Epithelial cell of proximal tubule (primary cell): ENCODE measurements around the gene USP16. TPM values are rescaled to one million over a fixed set of nuclear protein-coding genes. Genes with fewer than 3 reads are reported as not detected.

ENCODE experiments used
- DNase-seq: peaks from one replicate; pipeline ENCODE4 v3.0.0-alpha.2; 2011; ENCODE audit warnings: low read depth
- H3K4me3 ChIP-seq: 2 replicates; pipeline ENCODE4 v1.5.1; 2011; ENCODE audit warnings: low read depth, mild to moderate bottlenecking, low read length
- total RNA-seq: library from RNA; depleted of rRNA; stranded (reverse); fragments of >200 nt; gene quantifications from 2 replicates; pipeline ENCODE4 v1.2.3, GENCODE V29; 2015
- TF ChIP-seq, protein P1 (sequence below): conservative IDR thresholded peaks from 2 replicates; pipeline ENCODE4 v1.5.1; 2012; ENCODE audit warnings: low read depth, mild to moderate bottlenecking, low read length

The USP16 gene
- total RNA-seq, 1 donor from 2014 or later, result 20.7 TPM

DNA sequence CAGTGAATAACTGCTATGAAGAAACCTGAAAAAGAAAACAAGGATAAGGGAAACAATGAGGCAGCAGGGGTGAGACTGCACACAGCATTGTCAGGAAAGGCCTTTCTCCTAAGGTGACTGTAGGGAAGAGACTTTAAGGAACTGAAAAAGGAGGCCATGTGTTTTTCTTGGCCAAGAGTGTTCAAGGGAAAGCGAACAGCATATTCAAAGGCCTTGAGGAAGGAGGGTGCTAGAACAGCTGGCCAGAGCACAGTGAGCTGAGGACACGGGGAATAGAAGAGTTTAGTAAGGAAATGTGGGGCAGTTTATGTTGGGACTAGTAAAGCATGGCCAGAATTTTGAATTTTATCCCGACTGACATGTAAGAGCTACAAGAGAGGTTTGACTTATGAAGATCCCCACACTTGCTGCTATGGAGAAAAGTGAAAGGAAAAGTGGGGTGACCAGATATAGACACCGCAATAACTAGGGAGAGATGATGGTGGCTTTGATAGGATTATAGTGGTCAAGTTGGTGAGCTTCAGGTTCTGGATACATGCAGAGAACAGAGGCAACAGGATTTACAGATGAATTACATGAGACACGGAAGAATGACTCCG lies 6.7 kb upstream of the USP16 start:
- TF ChIP-seq, protein P1, sequence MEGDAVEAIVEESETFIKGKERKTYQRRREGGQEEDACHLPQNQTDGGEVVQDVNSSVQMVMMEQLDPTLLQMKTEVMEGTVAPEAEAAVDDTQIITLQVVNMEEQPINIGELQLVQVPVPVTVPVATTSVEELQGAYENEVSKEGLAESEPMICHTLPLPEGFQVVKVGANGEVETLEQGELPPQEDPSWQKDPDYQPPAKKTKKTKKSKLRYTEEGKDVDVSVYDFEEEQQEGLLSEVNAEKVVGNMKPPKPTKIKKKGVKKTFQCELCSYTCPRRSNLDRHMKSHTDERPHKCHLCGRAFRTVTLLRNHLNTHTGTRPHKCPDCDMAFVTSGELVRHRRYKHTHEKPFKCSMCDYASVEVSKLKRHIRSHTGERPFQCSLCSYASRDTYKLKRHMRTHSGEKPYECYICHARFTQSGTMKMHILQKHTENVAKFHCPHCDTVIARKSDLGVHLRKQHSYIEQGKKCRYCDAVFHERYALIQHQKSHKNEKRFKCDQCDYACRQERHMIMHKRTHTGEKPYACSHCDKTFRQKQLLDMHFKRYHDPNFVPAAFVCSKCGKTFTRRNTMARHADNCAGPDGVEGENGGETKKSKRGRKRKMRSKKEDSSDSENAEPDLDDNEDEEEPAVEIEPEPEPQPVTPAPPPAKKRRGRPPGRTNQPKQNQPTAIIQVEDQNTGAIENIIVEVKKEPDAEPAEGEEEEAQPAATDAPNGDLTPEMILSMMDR, result no peak
- peak overlapping the region; percentile 75 for H3K4me3 ChIP-seq
- DNase-seq, result no peak

DNA sequence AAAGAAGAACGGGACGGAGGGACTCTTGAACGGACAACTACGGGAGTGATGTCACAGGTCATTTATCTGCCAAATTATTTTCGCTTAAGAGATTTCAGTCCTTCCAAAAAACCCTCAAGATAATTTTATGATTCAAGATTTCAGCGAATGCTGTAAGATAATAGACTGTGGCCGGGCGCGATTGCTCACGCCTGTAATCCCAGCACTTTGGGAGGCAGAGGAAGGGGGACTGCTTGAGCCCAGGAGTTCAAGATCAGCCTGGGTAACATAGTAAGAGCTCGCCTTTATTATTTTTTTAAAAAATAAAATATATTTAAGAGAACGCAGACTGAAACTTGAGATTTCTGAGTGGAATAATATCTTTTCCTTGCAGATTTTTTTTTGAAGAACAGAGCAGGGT lies 5.9 kb upstream of the USP16 start:
- peak overlapping the region; percentile 75 for H3K4me3 ChIP-seq
- TF ChIP-seq, protein P1, result no peak
- no peak for DNase-seq

DNA sequence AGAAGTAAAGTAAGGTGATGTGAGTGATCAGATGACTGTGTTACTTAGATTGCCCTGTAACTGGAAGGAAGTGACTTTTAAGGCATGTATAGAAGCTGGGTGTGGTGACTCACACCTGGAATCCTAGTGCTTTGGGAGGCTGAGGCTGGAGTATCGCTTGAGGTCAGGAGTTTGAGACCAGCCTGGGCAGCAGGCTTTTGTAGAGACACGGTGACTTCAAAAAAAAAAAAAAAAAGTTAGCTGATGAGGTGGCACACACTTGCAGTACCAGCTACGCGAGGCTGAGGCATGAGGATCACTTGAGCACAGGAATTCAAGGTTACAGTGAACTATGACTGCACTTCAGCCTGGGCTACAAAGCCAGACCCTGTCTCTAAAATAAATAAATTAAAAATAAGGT lies 2.3 kb upstream of the USP16 start:
- TF ChIP-seq, protein P1, result no peak
- no peak for DNase-seq
- H3K4me3 ChIP-seq, result no peak overlapping the region

DNA sequence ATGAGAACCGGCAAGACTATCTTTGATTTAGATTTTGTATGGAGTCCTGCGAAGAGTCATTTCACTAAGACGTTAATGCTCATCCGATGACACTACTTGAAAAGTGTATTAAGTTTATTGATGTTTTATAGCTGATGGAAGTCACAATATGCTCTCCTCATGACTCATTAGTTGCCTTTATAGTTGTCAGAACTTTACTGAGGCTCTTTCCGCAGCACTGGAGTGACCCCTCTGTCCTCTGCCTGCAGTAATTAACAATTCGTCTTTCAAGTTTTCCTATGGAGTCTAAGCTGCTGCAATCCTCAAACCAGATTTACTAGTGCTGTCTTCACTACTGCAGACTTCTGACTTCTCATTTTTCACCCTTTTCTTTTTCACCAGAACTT lies 853 bp downstream of the USP16 start:
- H3K4me3 ChIP-seq, result peak overlapping the region; percentile 86
- DNase-seq, result no peak
- TF ChIP-seq, protein P1, result no peak

DNA sequence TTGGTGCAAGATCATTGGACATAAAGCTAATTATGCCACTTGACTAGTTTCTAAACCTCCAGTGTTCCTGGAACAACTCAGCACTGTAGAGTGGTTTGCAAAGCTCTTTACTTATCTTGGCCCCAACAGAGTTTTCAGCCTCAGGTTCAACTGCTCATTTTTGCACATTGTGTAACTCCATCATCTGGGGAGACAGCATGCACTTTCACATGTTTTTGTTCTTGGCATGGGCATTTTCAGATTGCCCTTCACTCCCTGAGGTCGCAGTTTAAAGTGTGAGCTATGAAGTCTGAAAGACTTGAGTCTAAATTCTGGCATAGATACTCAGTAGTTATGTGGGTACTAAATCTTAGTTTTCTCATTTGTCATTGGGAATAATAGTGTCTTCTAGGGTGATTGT lies 5.1 kb downstream of the USP16 start:
- no peak for DNase-seq
- TF ChIP-seq, protein P1, result no peak
- no peak overlapping the region for H3K4me3 ChIP-seq

DNA sequence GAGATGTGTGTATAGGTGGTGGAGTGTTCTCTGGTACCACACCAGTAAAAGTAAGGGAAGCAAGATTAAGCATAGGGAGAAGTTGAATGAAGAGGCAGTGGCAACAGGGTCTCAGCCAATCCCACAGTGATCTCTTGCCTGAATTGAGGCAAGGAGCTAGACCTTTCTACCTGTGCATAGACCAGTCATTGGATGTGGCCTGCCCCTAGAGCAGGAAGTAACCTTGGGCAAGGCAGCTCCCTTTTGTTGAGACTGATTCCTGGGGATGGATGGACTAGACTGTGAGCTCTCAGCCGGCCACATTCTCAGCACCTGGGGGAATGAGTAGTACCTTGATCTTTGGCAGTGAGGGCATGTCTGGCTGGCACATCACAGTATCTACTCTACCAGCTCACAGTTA lies 6.4 kb downstream of the USP16 start:
- no peak for DNase-seq
- H3K4me3 ChIP-seq, result no peak overlapping the region
- TF ChIP-seq, protein P1, result no peak

DNA sequence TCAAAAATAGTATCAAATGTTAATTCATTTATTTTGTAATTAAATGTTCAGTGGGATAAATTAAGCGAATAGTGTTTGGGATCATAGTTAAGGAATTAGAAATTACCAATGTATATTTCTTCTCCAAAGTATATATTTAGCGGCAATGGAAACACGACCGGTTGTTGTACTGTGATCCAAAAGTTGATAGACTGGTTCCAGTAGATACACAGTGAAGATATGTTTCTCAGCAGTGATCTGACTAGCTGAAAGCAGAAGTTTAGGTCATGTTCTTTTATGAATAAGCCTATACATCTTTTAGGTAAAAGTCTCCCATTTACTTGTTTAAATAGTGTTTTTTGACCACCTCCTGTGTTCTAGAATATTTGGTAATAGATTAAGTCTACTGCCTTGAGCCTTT lies 8.8 kb downstream of the USP16 start:
- DNase-seq, result no peak
- H3K4me3 ChIP-seq, result no peak overlapping the region
- TF ChIP-seq, protein P1, result no peak
